ENCODE data around the gene EYS. TPM values are rescaled to one million over a fixed set of nuclear protein-coding genes. Genes with fewer than 3 reads are reported as not detected.

EYS gene
- total and polyA plus RNA-seq, 2 donors, result 4.4 TPM; not detected in 1

DNA sequence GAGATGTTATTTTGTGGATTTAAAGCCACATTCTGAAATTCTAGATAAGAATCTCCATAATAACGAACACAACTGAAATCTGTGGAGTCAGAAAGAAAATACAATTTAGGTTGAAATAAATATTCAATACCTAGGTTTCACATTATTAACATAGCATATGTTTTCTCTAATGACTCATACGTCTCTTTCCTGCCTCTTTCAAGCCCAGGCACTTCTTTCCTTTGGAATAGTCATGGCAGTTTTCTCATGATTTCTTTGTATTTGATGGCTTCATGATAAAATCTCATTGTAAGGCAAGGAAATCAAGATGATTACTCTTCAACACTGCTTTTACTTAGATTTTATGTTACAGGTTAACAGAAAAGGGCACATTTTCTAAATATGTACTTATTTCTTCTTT, 1267.8 kb downstream of the EYS start:
- no peak for DNase-seq (ENCODE audit: extremely low spot score)
- Histone ChIP-seq H3K4me3 (ENCODE audit: low read depth, low read length) (no peak overlapping the region), H3K4me1 (ENCODE audit: insufficient read depth) (no peaks in the 10 kb centered on the region), H3K27ac (ENCODE audit: low read depth) (no peak overlapping the region), H3K36me3 (ENCODE audit: insufficient read depth) (no peaks in the 10 kb centered on the region)
- 72% methylated on average over 2 of the region's 2 CpGs for WGBS

DNA sequence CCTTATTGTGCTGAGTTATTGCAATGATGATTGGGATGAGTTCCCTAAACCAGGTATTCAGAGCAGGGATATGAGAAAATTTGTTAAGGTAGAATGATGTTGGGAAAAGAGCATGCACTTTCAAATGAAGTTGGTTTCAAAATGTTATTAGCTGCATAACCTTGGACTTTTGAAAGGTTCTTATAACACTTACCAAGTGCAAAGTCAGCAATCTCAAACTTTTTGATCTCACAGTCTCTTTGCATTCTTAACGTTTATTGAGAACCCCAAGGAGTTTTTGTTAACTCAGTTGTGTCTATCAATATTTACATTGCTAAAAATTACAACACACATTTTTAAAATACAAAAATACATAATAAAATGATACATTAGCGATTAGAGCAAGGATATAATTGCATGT, 1269.0 kb downstream of the EYS start:
- Histone ChIP-seq H3K27ac (ENCODE audit: low read depth) (no peak overlapping the region), H3K4me1 (ENCODE audit: insufficient read depth) (no peaks in the 10 kb centered on the region), H3K4me3 (ENCODE audit: low read depth, low read length) (no peak overlapping the region), H3K36me3 (ENCODE audit: insufficient read depth) (no peaks in the 10 kb centered on the region)
- no peak for DNase-seq (ENCODE audit: extremely low spot score)
- WGBS, result 79% methylated on average over 2 of the region's 2 CpGs

DNA sequence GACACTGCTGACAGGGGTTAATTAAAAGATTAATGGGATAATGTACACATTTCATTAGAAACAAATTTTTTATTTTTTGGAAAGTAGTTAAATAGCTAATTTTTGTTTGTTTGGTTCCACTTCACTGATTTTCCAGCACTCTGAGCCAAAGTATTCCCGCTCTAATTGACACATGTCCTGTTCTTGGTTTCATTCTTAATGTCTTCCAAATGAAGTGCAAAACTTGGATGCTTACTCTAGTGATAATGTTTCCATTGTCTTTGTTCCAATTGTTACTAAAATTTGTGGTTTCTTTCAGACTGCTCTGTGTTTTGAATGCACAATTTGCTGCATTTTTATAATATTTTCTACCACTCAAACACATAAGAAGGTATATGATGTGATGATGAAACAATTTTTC, 1277.1 kb downstream of the EYS start:
- Histone ChIP-seq H3K36me3 (ENCODE audit: insufficient read depth) (no peaks in the 10 kb centered on the region), H3K27ac (ENCODE audit: low read depth) (no peak overlapping the region), H3K4me1 (ENCODE audit: insufficient read depth) (no peaks in the 10 kb centered on the region), H3K4me3 (ENCODE audit: low read depth, low read length) (no peak overlapping the region)
- no peak for DNase-seq (ENCODE audit: extremely low spot score)
- WGBS, result 87% methylated on average over 1 of the region's 1 CpG

DNA sequence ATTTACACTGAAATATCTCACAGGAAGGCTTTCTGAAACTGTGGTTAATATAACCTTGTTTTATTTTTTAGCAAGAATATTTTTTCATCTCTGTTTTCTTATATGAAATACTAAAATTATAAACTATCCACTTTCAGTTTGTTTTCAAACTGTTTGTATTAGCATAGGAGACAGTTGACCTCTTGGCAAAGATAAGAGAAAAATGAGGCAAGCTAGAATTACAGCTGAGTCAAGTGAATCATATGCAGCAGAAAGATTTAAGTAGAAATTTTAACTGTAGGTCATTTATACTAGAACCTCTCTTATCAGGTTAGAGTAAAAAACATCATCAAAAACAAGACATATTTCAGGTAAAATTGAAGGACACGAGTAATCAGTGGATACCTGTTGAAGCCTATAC, 1278.8 kb downstream of the EYS start:
- no peaks in the 10 kb centered on the region for H3K4me1 ChIP-seq (ENCODE audit: insufficient read depth)
- H3K27ac ChIP-seq (ENCODE audit: low read depth), result no peak overlapping the region
- H3K4me3 ChIP-seq (ENCODE audit: low read depth, low read length), result no peak overlapping the region
- 73% methylated on average over 1 of the region's 1 CpG for WGBS
- no peaks in the 10 kb centered on the region for H3K36me3 ChIP-seq (ENCODE audit: insufficient read depth)
- no peak for DNase-seq (ENCODE audit: extremely low spot score)

DNA sequence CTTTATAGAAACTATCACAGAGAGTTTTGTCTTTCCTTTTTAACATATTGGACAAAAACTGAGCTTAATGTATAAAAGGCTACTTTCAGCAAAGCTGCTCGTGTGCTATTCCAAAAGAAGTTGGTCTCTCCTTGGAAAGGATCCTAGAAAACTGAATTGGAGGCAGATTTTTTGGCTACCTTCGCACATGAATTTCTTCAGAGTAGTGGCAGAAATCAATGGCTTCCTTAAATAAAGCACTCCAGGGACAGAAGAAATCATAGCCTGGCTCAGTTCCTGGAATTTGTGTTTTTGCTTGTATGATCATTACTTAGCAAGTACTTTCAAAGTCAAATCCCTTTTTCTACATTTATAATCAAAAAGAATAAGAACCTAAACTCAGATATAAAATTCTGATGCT, 1291.1 kb downstream of the EYS start:
- Histone ChIP-seq H3K4me1 (ENCODE audit: insufficient read depth) (no peaks in the 10 kb centered on the region), H3K4me3 (ENCODE audit: low read depth, low read length) (no peak overlapping the region), H3K27ac (ENCODE audit: low read depth) (no peak overlapping the region), H3K36me3 (ENCODE audit: insufficient read depth) (no peaks in the 10 kb centered on the region)
- WGBS, result 26% methylated on average over 2 of the region's 2 CpGs
- DNase-seq (ENCODE audit: extremely low spot score), result peak; percentile 36

DNA sequence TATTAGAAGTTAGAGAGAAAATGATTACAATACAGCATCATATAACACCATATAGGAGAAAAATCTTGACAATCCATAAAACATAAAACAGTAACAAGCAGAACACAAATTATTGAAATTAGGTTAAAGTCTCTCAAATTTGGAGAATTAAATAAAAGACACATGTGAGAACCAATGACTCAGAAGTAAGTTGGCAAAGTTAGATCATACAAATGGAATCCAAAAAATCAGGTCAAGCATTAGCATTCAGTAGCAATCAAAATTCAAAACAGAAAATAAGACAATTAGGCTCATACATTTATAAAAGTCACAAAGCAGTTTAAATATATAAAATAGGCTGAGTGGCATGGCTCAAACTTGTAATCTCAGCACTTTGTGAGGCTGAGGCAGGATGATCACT, 1295.8 kb downstream of the EYS start:
- H3K4me3 ChIP-seq (ENCODE audit: low read depth, low read length), result no peak overlapping the region
- no peak for DNase-seq (ENCODE audit: extremely low spot score)
- H3K36me3 ChIP-seq (ENCODE audit: insufficient read depth), result no peaks in the 10 kb centered on the region
- no peaks in the 10 kb centered on the region for H3K4me1 ChIP-seq (ENCODE audit: insufficient read depth)
- no peak overlapping the region for H3K27ac ChIP-seq (ENCODE audit: low read depth)

DNA sequence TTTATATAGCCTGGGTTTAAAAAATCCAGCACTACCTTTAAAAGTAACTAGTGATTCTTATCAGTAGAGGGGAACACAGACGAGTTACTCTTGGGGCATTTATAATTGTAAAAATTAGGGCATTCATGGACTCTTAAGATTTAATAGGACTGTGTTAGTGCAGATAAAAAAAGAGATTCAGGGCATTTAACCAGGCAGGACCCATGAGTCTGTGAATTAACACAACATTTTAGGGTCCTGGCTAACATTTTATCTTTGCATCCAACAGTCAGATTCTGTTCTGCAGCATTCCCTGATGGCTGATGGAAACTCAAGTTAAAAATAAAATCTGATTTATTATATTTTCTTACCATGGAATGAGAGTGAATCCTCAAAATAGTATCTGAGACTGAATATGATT, 1297.1 kb downstream of the EYS start:
- Histone ChIP-seq H3K4me3 (ENCODE audit: low read depth, low read length) (no peak overlapping the region), H3K36me3 (ENCODE audit: insufficient read depth) (no peaks in the 10 kb centered on the region)
- 72% methylated on average over 1 of the region's 1 CpG for WGBS

DNA sequence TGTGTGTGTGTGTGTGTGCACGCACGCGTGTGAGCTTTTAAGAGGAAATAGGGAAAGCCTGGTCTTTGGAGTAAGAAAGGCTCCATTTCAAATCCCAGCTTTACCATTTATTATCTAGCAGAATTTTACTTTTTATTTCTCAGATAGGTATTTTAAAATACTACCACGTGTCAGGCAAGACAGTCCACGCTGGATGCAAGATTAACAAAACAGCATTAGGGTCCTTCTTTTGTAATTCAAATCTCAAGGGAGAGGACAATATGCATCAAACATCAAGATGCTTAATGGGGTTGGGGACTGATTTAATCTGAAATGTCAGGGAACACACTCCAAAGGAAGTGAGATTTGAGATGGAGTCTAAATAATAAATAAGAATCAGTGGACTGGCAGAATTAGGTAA, 1302.6 kb downstream of the EYS start:
- H3K27ac ChIP-seq (ENCODE audit: low read depth), result no peak overlapping the region
- no peak for DNase-seq (ENCODE audit: extremely low spot score)
- 84% methylated on average over 5 of the region's 5 CpGs for WGBS
- H3K4me1 ChIP-seq (ENCODE audit: insufficient read depth), result no peaks in the 10 kb centered on the region
- H3K36me3 ChIP-seq (ENCODE audit: insufficient read depth), result no peaks in the 10 kb centered on the region
- H3K4me3 ChIP-seq (ENCODE audit: low read depth, low read length), result no peak overlapping the region

More for the DNA sequence above, 1297.1 kb downstream of the EYS start:
- no peaks in the 10 kb centered on the region for H3K4me1 ChIP-seq (ENCODE audit: insufficient read depth)
- no peak overlapping the region for H3K27ac ChIP-seq (ENCODE audit: low read depth)
- no peak for DNase-seq (ENCODE audit: extremely low spot score)

DNA sequence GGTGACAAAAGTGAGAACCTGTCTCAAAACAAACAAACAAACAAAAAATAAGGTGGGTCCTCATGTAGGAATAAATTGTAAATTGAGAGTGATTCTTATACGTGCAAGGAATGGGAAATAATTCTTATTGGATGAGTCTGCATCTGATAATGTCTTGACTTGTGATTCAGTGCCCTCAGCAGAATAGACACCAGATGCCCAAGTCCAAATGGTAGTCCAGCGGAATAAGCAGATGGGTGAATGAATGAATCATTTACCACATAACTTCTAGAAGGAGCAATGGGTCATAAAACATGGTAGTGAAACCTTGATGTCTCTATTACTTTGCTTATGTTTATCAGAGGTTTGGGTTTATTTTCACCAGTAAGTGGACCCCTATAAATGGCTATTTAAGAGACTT, 1323.7 kb downstream of the EYS start:
- Histone ChIP-seq H3K36me3 (ENCODE audit: insufficient read depth) (no peaks in the 10 kb centered on the region), H3K27ac (ENCODE audit: low read depth) (no peak overlapping the region), H3K4me1 (ENCODE audit: insufficient read depth) (no peaks in the 10 kb centered on the region), H3K4me3 (ENCODE audit: low read depth, low read length) (no peak overlapping the region)
- no peak for DNase-seq (ENCODE audit: extremely low spot score)
- WGBS, result 45% methylated on average over 2 of the region's 2 CpGs

DNA sequence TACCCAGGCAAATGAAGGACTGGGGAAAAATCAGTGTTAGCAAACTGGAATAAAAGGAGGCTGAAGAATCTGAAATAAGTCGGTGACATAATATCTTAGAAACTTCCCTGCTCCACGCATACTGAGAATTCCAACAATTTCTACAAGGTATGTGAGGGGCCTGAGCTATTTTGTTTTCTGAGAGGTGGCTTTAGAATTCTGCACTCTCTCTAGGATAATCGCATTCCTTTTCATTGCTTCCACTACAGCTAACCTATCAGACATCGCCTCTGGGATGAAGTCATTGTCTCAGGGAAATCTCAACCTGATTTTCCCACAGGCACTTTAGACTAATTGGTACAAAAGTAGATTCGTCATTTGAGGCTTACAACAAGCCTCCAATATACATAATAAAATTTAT, 1330.6 kb downstream of the EYS start:
- DNase-seq (ENCODE audit: extremely low spot score), result no peak
- WGBS, result 83% methylated on average over 5 of the region's 5 CpGs
- Histone ChIP-seq H3K27ac (ENCODE audit: low read depth) (no peak overlapping the region), H3K4me1 (ENCODE audit: insufficient read depth) (no peaks in the 10 kb centered on the region), H3K4me3 (ENCODE audit: low read depth, low read length) (no peak overlapping the region), H3K36me3 (ENCODE audit: insufficient read depth) (no peaks in the 10 kb centered on the region)

DNA sequence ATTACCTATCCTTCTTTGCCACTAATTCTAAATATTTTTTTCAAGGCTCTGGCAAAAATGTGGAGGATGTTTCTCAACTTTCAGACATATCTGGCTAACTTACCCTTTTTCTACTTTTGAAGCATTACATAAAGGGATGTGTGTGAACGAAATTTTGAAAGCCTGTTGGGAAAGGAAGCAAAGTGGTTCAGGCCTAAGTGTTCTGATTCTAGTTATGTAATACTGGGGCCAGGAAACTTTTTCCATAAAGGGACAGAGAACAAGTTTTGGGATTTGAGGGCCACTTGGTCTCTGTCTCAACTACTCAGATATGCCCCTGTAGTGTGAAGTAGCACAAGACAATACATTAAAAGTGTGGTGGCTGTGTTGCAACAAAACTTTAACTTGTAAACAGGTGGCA, 1349.6 kb downstream of the EYS start:
- H3K4me1 ChIP-seq (ENCODE audit: insufficient read depth), result no peaks in the 10 kb centered on the region
- H3K36me3 ChIP-seq (ENCODE audit: insufficient read depth), result no peaks in the 10 kb centered on the region
- no peak overlapping the region for H3K27ac ChIP-seq (ENCODE audit: low read depth)
- WGBS, result 82% methylated on average over 1 of the region's 1 CpG
- no peak overlapping the region for H3K4me3 ChIP-seq (ENCODE audit: low read depth, low read length)
- DNase-seq (ENCODE audit: extremely low spot score), result no peak

DNA sequence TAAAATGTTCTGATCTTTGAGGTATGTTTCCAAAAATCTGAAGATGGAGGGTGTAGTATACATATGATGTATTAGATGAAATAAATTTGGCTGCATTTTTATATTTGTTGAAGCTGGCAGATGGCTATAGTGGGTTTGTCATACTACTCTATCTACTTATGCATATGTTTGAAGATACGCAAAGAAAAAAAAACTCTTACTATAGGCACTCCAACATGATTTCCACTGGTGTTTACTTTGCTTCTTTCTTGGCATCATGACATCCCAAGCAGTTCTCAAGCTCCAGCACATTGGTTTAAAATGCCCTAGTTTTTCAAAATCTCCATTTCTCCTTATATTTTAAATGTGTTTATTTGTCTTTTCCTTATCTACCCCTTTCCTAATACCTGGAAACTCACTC, 1359.6 kb downstream of the EYS start:
- 82% methylated on average over 1 of the region's 1 CpG for WGBS
- no peaks in the 10 kb centered on the region for H3K4me1 ChIP-seq (ENCODE audit: insufficient read depth)
- H3K36me3 ChIP-seq (ENCODE audit: insufficient read depth), result no peaks in the 10 kb centered on the region
- no peak overlapping the region for H3K4me3 ChIP-seq (ENCODE audit: low read depth, low read length)
- DNase-seq (ENCODE audit: extremely low spot score), result no peak
- no peak overlapping the region for H3K27ac ChIP-seq (ENCODE audit: low read depth)

DNA sequence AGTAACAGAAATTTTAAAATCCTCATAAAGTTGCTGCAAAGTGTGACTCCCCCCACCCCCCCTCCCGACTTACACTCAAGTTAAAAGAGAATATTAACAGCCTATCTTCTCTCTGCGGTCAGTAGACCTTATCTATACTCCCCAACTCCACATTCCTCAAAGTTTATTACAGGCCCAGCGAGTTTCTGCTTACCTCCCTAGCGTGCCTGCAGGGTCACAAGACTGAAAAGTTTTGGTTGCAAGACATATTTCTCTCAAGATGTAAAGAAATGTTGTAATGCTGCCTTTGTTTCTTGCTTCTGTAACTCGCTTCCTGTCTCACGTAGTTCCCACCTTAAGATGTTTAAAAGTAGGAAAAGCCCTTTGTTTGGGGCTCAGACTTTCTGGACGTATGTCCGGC, 1371.8 kb downstream of the EYS start:
- no peak overlapping the region for H3K4me3 ChIP-seq (ENCODE audit: low read depth, low read length)
- no peaks in the 10 kb centered on the region for H3K36me3 ChIP-seq (ENCODE audit: insufficient read depth)
- no peaks in the 10 kb centered on the region for H3K4me1 ChIP-seq (ENCODE audit: insufficient read depth)
- DNase-seq (ENCODE audit: extremely low spot score), result no peak
- 82% methylated on average over 8 of the region's 8 CpGs for WGBS
- no peak overlapping the region for H3K27ac ChIP-seq (ENCODE audit: low read depth)

DNA sequence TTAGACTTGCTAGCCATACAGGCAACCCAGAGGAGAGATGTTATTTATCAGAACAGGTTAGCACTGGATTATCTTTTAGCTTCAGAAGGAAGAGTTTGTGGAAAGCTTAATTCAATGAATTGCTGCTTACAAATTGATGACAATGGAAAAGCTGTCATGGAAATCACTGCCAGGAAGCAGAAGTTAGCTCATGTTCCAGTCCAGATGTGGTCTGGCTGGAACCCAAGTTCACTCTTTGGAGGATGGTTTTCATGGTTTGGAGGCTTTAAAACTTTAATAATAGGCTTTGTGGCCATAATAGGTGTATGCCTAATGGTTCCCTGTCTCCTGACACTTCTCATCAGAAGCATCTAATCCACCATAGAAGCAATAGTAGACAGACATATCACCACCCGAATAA, 1372.4 kb downstream of the EYS start:
- no peaks in the 10 kb centered on the region for H3K36me3 ChIP-seq (ENCODE audit: insufficient read depth)
- WGBS, result 99% methylated on average over 1 of the region's 1 CpG
- H3K4me3 ChIP-seq (ENCODE audit: low read depth, low read length), result no peak overlapping the region
- no peak overlapping the region for H3K27ac ChIP-seq (ENCODE audit: low read depth)
- no peaks in the 10 kb centered on the region for H3K4me1 ChIP-seq (ENCODE audit: insufficient read depth)
- DNase-seq (ENCODE audit: extremely low spot score), result no peak

DNA sequence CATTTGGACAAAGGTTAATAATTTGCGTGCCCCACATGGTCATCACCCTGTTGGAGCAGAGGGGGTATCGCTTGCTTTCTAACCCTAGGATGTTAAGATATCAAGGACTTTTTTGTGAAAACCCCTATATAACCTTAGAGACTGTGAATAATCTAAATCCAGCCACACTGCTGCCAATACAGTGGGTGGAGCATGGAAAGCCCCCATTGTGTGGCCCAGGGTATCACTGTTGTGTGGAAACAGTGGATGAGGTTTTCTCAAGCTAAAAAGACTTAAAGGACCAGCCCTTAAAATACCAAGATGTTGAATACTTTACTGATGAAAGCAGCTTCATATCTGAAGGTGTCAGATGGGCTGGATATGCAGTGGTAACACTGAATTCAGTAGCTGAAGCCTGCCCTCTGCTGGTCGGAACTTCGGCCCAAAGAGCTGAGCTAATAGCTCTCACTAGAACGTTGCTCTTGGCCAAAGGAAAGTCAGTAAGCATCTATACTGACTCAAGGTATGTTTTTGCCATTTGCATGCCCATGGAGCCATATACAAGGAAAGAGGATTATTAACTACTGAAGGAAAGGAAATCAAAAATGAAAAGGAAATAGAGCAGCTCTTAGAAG, 1376.2 kb downstream of the EYS start:
- no peaks in the 10 kb centered on the region for H3K4me1 ChIP-seq (ENCODE audit: insufficient read depth)
- no peaks in the 10 kb centered on the region for H3K36me3 ChIP-seq (ENCODE audit: insufficient read depth)
- no peak for DNase-seq (ENCODE audit: extremely low spot score)
- WGBS, result 52% methylated on average over 5 of the region's 5 CpGs
- no peak overlapping the region for H3K27ac ChIP-seq (ENCODE audit: low read depth)
- H3K4me3 ChIP-seq (ENCODE audit: low read depth, low read length), result no peak overlapping the region

All from urinary bladder (tissue), 4 donors.